ENCODE results near the gene NUB1.
A peak's percentile ranks its signal among the peaks of the same experiment; 100 is the strongest.

NUB1 gene

GRCh38 chr7:151345576-151346469 is 4.2 kb downstream of the NUB1 start:
- peak; percentile 79 for DNase-seq (ENCODE audit: low spot score)

GRCh38 chr7:151346470-151346769 is 4.8 kb downstream of the NUB1 start:
- no peak for DNase-seq (ENCODE audit: low spot score)

GRCh38 chr7:151347200-151347599 is 5.6 kb downstream of the NUB1 start:
- no peak for DNase-seq (ENCODE audit: low spot score)

- DNase-seq (ENCODE audit: low spot score): no peak
These were observed 7.4 kb downstream of the NUB1 start for GRCh38 chr7:151348970-151349369.

- DNase-seq (ENCODE audit: low spot score): no peak
These were observed 7.9 kb downstream of the NUB1 start for GRCh38 chr7:151349507-151349853.

GRCh38 chr7:151351027-151351426 is 9.4 kb downstream of the NUB1 start:
- no peak for DNase-seq (ENCODE audit: low spot score)

- DNase-seq (ENCODE audit: low spot score): no peak
These were observed 10.4 kb downstream of the NUB1 start for GRCh38 chr7:151351967-151352366.

- no peak for DNase-seq (ENCODE audit: low spot score)
These were observed 10.9 kb downstream of the NUB1 start for GRCh38 chr7:151352512-151352911.

GRCh38 chr7:151361193-151361959 is 19.8 kb downstream of the NUB1 start:
- no peak for DNase-seq (ENCODE audit: low spot score)

- DNase-seq (ENCODE audit: low spot score): no peak
These were observed 21.6 kb downstream of the NUB1 start for GRCh38 chr7:151363182-151363581.

- DNase-seq (ENCODE audit: low spot score): no peak
These were observed 24.7 kb downstream of the NUB1 start for GRCh38 chr7:151366166-151366879.

- no peak for DNase-seq (ENCODE audit: low spot score)
These were observed 25.2 kb downstream of the NUB1 start for GRCh38 chr7:151366880-151367222.

GRCh38 chr7:151367284-151367683 is 25.7 kb downstream of the NUB1 start:
- no peak for DNase-seq (ENCODE audit: low spot score)

- peak; percentile 81 for DNase-seq (ENCODE audit: low spot score)
These were observed 26.5 kb downstream of the NUB1 start for GRCh38 chr7:151368136-151368571.

GRCh38 chr7:151371266-151371665 is 29.7 kb downstream of the NUB1 start:
- no peak for DNase-seq (ENCODE audit: low spot score)

GRCh38 chr7:151372612-151373265 is 31.1 kb downstream of the NUB1 start:
- no peak for DNase-seq (ENCODE audit: low spot score)

GRCh38 chr7:151373599-151373998 is 32.0 kb downstream of the NUB1 start:
- no peak for DNase-seq (ENCODE audit: low spot score)

- no peak for DNase-seq (ENCODE audit: low spot score)
These were observed 32.5 kb downstream of the NUB1 start for GRCh38 chr7:151374139-151374538.

- no peak for DNase-seq (ENCODE audit: low spot score)
These were observed 33.1 kb downstream of the NUB1 start for GRCh38 chr7:151374726-151375125.

GRCh38 chr7:151375530-151376217 is 34.1 kb downstream of the NUB1 start:
- no peak for DNase-seq (ENCODE audit: low spot score)

GRCh38 chr7:151376218-151376902 is 34.7 kb downstream of the NUB1 start:
- DNase-seq (ENCODE audit: low spot score): no peak

Measured in LoVo (cell line).